ENCODE data around the gene EXD2. TPM values are rescaled to one million over a fixed set of nuclear protein-coding genes. Genes with fewer than 3 reads are reported as not detected.

Gene EXD2
- total RNA-seq, 1 donor from 2014 or later: 27.9 TPM

DNA sequence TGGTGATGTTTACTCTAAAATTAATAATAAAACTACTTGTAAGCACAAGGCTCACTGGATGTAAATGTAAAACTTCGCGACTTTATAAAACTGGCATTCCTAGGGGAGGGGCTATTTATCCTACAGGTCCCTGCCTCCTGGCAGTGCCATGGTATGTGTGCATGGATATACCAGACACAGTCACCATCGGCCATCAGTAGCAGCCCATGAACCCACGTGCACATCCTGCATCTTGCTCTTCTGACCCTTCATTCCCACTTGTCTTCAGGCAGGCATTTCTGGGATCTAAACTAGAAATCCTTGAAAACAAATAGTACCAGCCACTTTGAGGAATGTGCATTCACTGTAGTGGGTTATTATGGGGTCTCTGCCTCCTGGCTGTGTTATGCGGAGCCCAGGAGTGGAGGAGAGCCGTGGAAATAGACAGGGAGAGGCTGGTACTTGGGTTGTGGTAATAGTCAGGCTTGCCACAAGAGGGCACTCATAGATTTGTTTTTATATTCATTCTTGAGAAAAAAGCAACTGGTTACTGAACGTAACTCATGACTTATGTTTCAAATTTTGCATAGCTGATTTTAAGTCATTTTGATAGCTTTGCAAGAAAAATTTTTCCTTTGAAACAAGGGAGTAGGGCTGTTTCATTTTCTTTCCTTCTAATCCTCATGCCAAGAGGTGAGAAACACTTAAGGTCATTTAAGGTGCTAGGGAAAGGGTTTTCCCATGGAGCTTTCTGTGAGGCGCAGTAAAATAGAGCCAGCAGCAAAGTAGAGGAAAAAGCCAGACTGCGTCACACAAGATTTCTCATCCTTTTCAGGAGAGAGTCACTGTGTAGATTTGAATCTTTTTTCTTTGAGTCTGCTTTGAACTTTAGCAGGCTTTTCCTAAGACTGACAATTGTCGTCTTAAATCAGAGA, 51.3 kb downstream of the EXD2 start:
- TF ChIP-seq, protein P1, sequence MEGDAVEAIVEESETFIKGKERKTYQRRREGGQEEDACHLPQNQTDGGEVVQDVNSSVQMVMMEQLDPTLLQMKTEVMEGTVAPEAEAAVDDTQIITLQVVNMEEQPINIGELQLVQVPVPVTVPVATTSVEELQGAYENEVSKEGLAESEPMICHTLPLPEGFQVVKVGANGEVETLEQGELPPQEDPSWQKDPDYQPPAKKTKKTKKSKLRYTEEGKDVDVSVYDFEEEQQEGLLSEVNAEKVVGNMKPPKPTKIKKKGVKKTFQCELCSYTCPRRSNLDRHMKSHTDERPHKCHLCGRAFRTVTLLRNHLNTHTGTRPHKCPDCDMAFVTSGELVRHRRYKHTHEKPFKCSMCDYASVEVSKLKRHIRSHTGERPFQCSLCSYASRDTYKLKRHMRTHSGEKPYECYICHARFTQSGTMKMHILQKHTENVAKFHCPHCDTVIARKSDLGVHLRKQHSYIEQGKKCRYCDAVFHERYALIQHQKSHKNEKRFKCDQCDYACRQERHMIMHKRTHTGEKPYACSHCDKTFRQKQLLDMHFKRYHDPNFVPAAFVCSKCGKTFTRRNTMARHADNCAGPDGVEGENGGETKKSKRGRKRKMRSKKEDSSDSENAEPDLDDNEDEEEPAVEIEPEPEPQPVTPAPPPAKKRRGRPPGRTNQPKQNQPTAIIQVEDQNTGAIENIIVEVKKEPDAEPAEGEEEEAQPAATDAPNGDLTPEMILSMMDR (IDR thresholded peaks at IDR 0.05; ENCODE audit: insufficient read depth, low read length, poor library complexity, severe bottlenecking): peak; percentile 63
- peaks cover 1% of the 10 kb centered on the region for H3K36me3 ChIP-seq (ENCODE audit: control insufficient read depth, insufficient read depth, low read length)
- no peak for DNase-seq (ENCODE audit: low read depth)
- no peaks in the 10 kb centered on the region for H3K27me3 ChIP-seq (ENCODE audit: control insufficient read depth, insufficient read depth, low read length)
- H3K4me3 ChIP-seq (ENCODE audit: low read depth, low read length): no peak overlapping the region

DNA sequence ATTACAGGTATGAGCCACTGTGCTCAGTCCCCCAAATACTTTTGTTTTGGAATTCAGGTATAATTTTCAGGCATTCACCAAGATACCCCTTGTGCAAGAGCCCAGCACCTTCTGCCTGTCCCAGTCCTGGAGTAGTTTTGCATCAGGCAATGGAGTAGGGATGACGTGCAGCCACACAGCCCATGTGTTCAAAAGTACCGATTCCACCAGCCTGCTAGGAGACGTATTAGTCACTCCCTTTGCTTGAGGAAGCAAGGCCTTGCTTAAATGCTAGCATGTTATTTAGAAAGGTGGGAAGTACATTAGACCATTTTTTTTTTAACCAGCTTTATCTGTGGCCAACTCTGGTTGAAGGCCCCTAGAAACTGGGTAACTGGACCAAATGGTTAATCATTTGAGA, 53.6 kb downstream of the EXD2 start:
- DNase-seq (ENCODE audit: low read depth): no peak
- H3K27me3 ChIP-seq (ENCODE audit: control insufficient read depth, insufficient read depth, low read length): no peaks in the 10 kb centered on the region
- TF ChIP-seq, protein P1 (IDR thresholded peaks at IDR 0.05; ENCODE audit: insufficient read depth, low read length, poor library complexity, severe bottlenecking): no peak

DNA sequence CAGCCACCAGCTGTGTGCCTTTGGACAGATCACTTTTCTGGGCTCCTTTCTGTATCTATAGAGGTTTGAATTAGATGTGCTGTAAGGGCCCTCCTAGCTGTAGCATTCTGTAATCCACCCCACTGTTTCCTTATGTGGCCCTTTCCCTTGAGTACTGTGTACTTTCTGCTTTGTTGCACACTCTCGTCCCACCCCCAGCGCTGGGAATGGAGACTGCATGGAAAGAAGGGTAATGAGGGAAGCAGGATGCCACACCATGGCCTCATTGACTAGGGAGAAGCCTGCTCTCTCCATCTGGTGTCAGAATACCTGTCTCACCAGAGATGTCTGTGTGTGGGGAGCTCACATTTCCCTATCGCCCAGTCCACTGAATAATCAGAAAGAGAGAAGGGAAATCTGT, 55.0 kb downstream of the EXD2 start:
- no peaks in the 10 kb centered on the region for H3K36me3 ChIP-seq (ENCODE audit: control insufficient read depth, insufficient read depth, low read length)
- H3K27me3 ChIP-seq (ENCODE audit: control insufficient read depth, insufficient read depth, low read length): no peaks in the 10 kb centered on the region
- TF ChIP-seq, protein P1 (IDR thresholded peaks at IDR 0.05; ENCODE audit: insufficient read depth, low read length, poor library complexity, severe bottlenecking): no peak
- DNase-seq (ENCODE audit: low read depth): no peak
- no peak overlapping the region for H3K4me3 ChIP-seq (ENCODE audit: low read depth, low read length)

More for the DNA sequence above, 53.6 kb downstream of the EXD2 start:
- Histone ChIP-seq H3K4me3 (ENCODE audit: low read depth, low read length) (no peak overlapping the region), H3K36me3 (ENCODE audit: control insufficient read depth, insufficient read depth, low read length) (no peaks in the 10 kb centered on the region)

DNA sequence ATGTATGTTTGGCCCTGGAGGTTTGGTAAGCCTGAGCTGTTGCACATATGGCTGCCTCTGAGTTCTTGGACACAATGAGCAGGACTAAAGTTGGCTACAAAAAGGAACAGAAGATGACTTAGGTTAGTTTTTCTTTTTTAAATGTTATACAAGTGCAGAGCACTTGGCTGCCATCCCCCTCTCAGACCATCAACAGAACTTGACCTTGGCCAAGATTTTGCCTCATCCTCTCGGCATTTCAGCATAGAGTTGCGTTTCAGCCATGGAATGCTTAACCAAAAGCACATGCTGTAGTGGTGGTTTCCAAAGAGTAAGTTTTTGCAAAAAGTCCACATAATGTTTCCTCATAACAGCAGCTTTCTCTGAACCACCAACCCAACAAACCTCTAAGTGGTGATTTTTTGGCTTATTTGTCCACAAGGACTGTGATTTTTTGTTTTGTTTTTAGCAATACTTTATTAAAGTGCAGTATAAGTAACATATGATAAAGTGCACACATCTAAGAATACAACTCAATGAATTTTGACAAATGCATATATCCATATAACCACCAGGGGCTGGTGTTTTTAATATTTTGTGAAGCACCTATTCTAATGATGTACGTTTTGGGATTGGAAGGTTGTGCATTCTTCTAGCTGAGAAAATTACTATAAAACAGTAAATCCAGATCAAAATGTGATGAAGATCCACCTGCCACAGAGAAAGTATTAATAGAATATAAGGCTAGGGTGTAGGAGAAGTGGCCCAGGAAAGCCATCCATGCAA, 56.6 kb downstream of the EXD2 start:
- no peaks in the 10 kb centered on the region for H3K27me3 ChIP-seq (ENCODE audit: control insufficient read depth, insufficient read depth, low read length)
- DNase-seq (ENCODE audit: low read depth): no peak
- TF ChIP-seq, protein P1 (IDR thresholded peaks at IDR 0.05; ENCODE audit: insufficient read depth, low read length, poor library complexity, severe bottlenecking): peak; percentile 6

DNA sequence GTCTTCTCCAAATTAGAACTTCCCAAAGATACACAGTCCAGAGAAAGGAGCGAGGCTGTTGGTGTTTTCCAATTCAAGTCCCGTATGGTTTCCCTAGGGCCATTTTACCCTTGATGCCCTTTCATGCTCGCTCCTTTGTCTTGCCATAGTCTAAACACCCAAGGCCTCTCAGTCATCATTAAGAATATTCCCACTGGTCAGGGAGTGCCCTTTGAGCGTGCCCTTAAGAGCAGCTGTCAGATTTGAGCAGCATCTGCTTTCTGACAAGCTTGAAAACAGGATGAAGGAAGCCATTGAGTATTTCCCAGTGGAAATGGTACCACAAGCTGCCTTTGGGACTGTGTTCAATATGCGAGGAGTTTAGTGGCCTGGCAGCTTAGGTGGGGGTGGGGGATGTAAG, 58.3 kb downstream of the EXD2 start:
- no peaks in the 10 kb centered on the region for H3K36me3 ChIP-seq (ENCODE audit: control insufficient read depth, insufficient read depth, low read length)
- no peaks in the 10 kb centered on the region for H3K27me3 ChIP-seq (ENCODE audit: control insufficient read depth, insufficient read depth, low read length)
- DNase-seq (ENCODE audit: low read depth): no peak
- no peak overlapping the region for H3K4me3 ChIP-seq (ENCODE audit: low read depth, low read length)
- TF ChIP-seq, protein P1 (IDR thresholded peaks at IDR 0.05; ENCODE audit: insufficient read depth, low read length, poor library complexity, severe bottlenecking): no peak

More for the DNA sequence above, 56.6 kb downstream of the EXD2 start:
- no peaks in the 10 kb centered on the region for H3K36me3 ChIP-seq (ENCODE audit: control insufficient read depth, insufficient read depth, low read length)
- H3K4me3 ChIP-seq (ENCODE audit: low read depth, low read length): no peak overlapping the region

All from kidney epithelial cell (primary cell).